Peyer's patch (tissue), 4 donors: ENCODE data around the gene PRB3.

Experiments used
- CTCF ChIP-seq, 6 experiments: fragments of 450-650 bp in 4 of 6; fragments of 200-600 bp in 2 of 6; sonication (generic) in 1 of 6; IDR thresholded peaks; one replicate each; pipeline ENCODE4 v1.5.1; 2017 to 2019; ENCODE audit warnings: antibody characterized with exemption in 6 of 6, mild to moderate bottlenecking in 3 of 6, moderate library complexity in 1 of 6
- POLR2A ChIP-seq, 2 donors: fragments of 450-650 bp; IDR thresholded peaks; one replicate each; pipeline ENCODE4 v1.5.1; 2017; ENCODE audit warnings: antibody characterized with exemption in 2 of 2, mild to moderate bottlenecking in 2 of 2, moderate library complexity in 2 of 2

GRCh38 chr12:11238275-11238674 lies 31.2 kb downstream of the PRB3 start:
- no peak for TF ChIP-seq CTCF (IDR thresholded peaks at IDR 0.05)
- TF ChIP-seq POLR2A (IDR thresholded peaks at IDR 0.05), result no peak
